ENCODE data around the gene BBS4.

The BBS4 gene

DNA sequence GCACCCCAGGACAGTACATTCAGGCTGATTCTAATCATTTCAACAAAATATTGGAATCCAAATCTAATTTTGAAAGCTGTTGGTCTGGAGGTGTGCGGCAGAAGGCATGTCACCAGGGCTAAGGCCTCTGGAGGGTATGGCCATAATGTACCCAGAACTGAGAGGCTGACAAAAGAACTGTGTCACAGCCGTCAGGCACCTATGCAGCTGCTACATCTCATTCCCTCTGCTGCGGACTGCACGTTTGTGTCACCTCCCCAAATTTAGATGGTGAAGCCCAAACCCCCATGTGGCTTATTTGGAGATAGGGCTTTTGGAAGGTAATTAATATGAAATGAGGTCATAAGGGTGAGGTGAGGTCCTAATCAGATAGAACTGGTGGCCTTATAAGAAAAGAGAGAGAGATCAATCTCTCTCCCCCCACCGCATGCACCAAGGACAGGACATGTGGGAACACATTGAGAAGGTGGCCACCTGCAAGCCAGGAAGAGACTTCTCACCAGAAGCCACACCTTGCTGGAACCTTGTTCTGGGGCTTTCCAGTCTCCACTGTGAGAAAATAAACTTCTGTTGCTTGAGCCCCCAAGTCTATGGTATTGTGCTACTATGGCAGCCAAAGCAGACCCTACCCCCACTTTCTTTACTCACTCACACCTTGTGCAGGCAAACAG, 74.7 kb downstream of the BBS4 start:
- H3K9me3 ChIP-seq (replicated peaks; ENCODE audit: insufficient read depth, low read length): no peaks in the 10 kb centered on the region
- H3K36me3 ChIP-seq (replicated peaks; ENCODE audit: insufficient read depth, low read length): peaks cover 5% of the 10 kb centered on the region; the same call in 1 of the 2 replicates
- peaks cover 40% of the 10 kb centered on the region for H3K79me2 ChIP-seq (ENCODE audit: low read length)
- no peak overlapping the region for H3K4me3 ChIP-seq (ENCODE audit: low read length)
- H3K27ac ChIP-seq (ENCODE audit: low read length): no peak overlapping the region
- H3F3A ChIP-seq (ENCODE audit: insufficient read depth, low read length): no peaks in the 10 kb centered on the region
- H4K20me1 ChIP-seq (ENCODE audit: insufficient read depth, low read length): no peaks in the 10 kb centered on the region
- H3K27me3 ChIP-seq (replicated peaks; ENCODE audit: insufficient read depth, low read length): no peaks in the 10 kb centered on the region
- no peak for DNase-seq
- H3K9me2 ChIP-seq (replicated peaks; ENCODE audit: insufficient read depth, low read length): no peaks in the 10 kb centered on the region
- no peak overlapping the region for H2AFZ ChIP-seq (ENCODE audit: low read length)
- H3K9ac ChIP-seq (ENCODE audit: low read length): no peak overlapping the region
- TF ChIP-seq EZH2phosphoT487 (IDR thresholded peaks at IDR 0.05; ENCODE audit: low read length): no peak
- TF ChIP-seq, protein P1, sequence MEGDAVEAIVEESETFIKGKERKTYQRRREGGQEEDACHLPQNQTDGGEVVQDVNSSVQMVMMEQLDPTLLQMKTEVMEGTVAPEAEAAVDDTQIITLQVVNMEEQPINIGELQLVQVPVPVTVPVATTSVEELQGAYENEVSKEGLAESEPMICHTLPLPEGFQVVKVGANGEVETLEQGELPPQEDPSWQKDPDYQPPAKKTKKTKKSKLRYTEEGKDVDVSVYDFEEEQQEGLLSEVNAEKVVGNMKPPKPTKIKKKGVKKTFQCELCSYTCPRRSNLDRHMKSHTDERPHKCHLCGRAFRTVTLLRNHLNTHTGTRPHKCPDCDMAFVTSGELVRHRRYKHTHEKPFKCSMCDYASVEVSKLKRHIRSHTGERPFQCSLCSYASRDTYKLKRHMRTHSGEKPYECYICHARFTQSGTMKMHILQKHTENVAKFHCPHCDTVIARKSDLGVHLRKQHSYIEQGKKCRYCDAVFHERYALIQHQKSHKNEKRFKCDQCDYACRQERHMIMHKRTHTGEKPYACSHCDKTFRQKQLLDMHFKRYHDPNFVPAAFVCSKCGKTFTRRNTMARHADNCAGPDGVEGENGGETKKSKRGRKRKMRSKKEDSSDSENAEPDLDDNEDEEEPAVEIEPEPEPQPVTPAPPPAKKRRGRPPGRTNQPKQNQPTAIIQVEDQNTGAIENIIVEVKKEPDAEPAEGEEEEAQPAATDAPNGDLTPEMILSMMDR (IDR thresholded peaks at IDR 0.05; ENCODE audit: low read length): no peak
- no peak for TF ChIP-seq EZH2 (optimal IDR thresholded peaks at IDR 0.05; ENCODE audit: low read depth, low read length)
- no peaks in the 10 kb centered on the region for H3K4me1 ChIP-seq (ENCODE audit: low read length)
- H3K4me2 ChIP-seq (ENCODE audit: low read depth, low read length): no peak overlapping the region

DNA sequence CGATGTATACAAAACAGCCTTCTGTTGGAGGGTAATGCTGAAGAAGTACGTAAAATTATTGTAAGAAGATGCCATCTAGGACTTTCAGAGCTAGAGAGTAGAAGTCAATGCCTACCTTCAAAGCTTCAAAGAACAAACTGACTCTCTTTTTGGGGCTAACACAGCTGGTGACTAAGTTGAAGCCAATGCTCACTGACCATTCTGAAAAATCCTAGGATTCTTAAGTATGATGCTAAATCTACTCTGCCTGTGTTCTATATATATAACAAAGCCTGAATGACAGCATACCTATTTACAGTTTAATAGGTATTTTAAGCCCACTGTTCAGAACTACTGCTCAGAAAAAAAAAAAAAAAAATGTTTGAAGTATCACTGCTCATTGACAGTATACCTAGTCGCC, 78.6 kb downstream of the BBS4 start:
- H3K36me3 ChIP-seq (replicated peaks; ENCODE audit: insufficient read depth, low read length): peaks cover 22% of the 10 kb centered on the region
- H3K9ac ChIP-seq (ENCODE audit: low read length): no peak overlapping the region
- H3K4me2 ChIP-seq (ENCODE audit: low read depth, low read length): no peak overlapping the region
- no peaks in the 10 kb centered on the region for H3K9me2 ChIP-seq (replicated peaks; ENCODE audit: insufficient read depth, low read length)
- H3K27ac ChIP-seq (ENCODE audit: low read length): no peak overlapping the region
- no peak overlapping the region for H3K4me3 ChIP-seq (ENCODE audit: low read length)
- no peak overlapping the region for H2AFZ ChIP-seq (ENCODE audit: low read length)
- TF ChIP-seq, protein P1 (IDR thresholded peaks at IDR 0.05; ENCODE audit: low read length): no peak
- TF ChIP-seq EZH2 (optimal IDR thresholded peaks at IDR 0.05; ENCODE audit: low read depth, low read length): no peak
- H3K79me2 ChIP-seq (ENCODE audit: low read length): peaks cover 78% of the 10 kb centered on the region
- H3K27me3 ChIP-seq (replicated peaks; ENCODE audit: insufficient read depth, low read length): no peaks in the 10 kb centered on the region
- H3K9me3 ChIP-seq (replicated peaks; ENCODE audit: insufficient read depth, low read length): no peaks in the 10 kb centered on the region
- H3F3A ChIP-seq (ENCODE audit: insufficient read depth, low read length): no peaks in the 10 kb centered on the region
- no peaks in the 10 kb centered on the region for H3K4me1 ChIP-seq (ENCODE audit: low read length)
- no peaks in the 10 kb centered on the region for H4K20me1 ChIP-seq (ENCODE audit: insufficient read depth, low read length)
- no peak for DNase-seq

DNA sequence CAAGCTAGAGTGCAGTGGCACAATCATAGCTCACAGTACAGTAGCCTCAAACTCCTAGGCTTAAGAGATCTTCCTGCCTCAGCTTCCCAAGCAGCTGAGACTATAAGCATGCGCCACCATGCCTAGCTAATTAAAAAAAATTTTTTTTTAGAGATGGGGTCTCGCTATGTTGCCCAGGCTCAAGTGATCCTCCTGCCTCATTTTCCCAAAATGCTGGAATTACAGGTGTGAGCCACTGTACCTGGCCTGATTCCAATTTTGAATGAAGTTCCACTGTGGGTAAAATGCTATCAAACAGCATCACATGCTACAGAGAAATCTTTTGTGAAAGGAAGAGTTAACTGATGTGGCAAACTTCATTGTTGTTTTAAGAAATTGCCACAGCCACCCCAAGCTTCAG, 80.0 kb downstream of the BBS4 start:
- Histone ChIP-seq H3K4me1 (ENCODE audit: low read length) (no peaks in the 10 kb centered on the region), H3K9me3 (replicated peaks; ENCODE audit: insufficient read depth, low read length) (no peaks in the 10 kb centered on the region), H3K9me2 (replicated peaks; ENCODE audit: insufficient read depth, low read length) (no peaks in the 10 kb centered on the region), H3K36me3 (replicated peaks; ENCODE audit: insufficient read depth, low read length) (peaks cover 22% of the 10 kb centered on the region), H3K4me3 (ENCODE audit: low read length) (no peak overlapping the region), H3K4me2 (ENCODE audit: low read depth, low read length) (no peak overlapping the region), H4K20me1 (ENCODE audit: insufficient read depth, low read length) (no peaks in the 10 kb centered on the region), H3F3A (ENCODE audit: insufficient read depth, low read length) (no peaks in the 10 kb centered on the region), H2AFZ (ENCODE audit: low read length) (no peak overlapping the region), H3K79me2 (ENCODE audit: low read length) (peaks cover 83% of the 10 kb centered on the region), H3K9ac (ENCODE audit: low read length) (no peak overlapping the region), H3K27ac (ENCODE audit: low read length) (no peak overlapping the region), H3K27me3 (replicated peaks; ENCODE audit: insufficient read depth, low read length) (no peaks in the 10 kb centered on the region)
- no peak for TF ChIP-seq EZH2 (optimal IDR thresholded peaks at IDR 0.05; ENCODE audit: low read depth, low read length)
- TF ChIP-seq, protein P1 (IDR thresholded peaks at IDR 0.05; ENCODE audit: low read length): no peak
- no peak for TF ChIP-seq EZH2phosphoT487 (IDR thresholded peaks at IDR 0.05; ENCODE audit: low read length)
- DNase-seq: no peak

Measured in MM.1S (cell line).